Esophagus muscularis mucosa (tissue), 4 donors: ENCODE results near the gene HIF1A.

Source experiments
- EP300 ChIP-seq: sonication (generic); formaldehyde crosslinking; IDR thresholded peaks from one replicate; pipeline ENCODE4 v1.6.1; 2017; ENCODE audit warnings: antibody characterized with exemption
- POLR2A ChIP-seq: fragments of 450-650 bp; IDR thresholded peaks from one replicate; pipeline ENCODE4 v1.6.1; 2017; ENCODE audit warnings: antibody characterized with exemption, moderate library complexity, mild to moderate bottlenecking, low read depth
- POLR2AphosphoS5 ChIP-seq, 2 donors: sonication (generic); formaldehyde crosslinking; IDR thresholded peaks; one replicate each; pipeline ENCODE4 v1.6.1; 2017; ENCODE audit warnings: antibody characterized with exemption in 2 of 2
- TF ChIP-seq, protein P1 (sequence below), 3 experiments: fragments of 200-600 bp in 2 of 3; fragments of 450-650 bp in 1 of 3; sonication (generic) in 2 of 3; IDR thresholded peaks; one replicate each; pipeline ENCODE4 v1.5.1; 2017 to 2019; ENCODE audit warnings: antibody characterized with exemption in 3 of 3, mild to moderate bottlenecking in 2 of 3, moderate library complexity in 1 of 3

DNA sequence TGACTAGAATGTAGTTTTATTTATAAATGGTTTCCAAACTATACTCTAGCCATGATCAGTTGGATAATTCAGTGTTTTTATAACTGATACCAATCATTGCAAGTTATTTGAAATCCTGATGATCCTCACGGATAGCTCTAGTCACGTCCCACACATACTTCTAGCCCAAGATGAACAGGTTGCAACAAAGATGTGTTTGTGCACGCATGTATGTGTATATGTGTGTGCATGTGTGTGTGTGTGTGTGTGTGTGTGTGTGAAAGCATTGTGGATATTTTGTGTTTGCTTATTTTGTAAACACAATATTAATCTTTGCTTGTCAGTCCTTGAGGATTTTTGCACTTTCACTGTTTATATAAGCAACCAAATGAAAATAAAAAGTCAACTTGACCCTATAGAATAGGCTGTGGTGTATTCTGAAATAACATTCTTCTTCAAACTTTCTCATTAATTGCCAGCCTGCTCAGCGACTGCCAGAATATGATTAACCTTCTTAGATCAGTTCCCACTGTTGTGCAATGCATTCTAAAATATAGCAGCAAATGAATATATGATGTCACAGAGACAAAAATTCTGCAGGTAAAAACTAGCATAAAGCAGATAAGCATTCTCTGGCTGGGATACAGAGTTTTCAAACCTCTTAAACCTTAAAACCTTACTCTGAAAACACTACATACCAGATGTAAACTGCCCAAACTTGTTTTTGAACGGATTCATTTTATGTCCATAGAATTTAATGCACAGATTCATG lies 48.8 kb upstream of the HIF1A start:
- TF ChIP-seq, protein P1, sequence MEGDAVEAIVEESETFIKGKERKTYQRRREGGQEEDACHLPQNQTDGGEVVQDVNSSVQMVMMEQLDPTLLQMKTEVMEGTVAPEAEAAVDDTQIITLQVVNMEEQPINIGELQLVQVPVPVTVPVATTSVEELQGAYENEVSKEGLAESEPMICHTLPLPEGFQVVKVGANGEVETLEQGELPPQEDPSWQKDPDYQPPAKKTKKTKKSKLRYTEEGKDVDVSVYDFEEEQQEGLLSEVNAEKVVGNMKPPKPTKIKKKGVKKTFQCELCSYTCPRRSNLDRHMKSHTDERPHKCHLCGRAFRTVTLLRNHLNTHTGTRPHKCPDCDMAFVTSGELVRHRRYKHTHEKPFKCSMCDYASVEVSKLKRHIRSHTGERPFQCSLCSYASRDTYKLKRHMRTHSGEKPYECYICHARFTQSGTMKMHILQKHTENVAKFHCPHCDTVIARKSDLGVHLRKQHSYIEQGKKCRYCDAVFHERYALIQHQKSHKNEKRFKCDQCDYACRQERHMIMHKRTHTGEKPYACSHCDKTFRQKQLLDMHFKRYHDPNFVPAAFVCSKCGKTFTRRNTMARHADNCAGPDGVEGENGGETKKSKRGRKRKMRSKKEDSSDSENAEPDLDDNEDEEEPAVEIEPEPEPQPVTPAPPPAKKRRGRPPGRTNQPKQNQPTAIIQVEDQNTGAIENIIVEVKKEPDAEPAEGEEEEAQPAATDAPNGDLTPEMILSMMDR (IDR thresholded peaks at IDR 0.05) = no peak
- TF ChIP-seq EP300 (no peak), POLR2AphosphoS5 (IDR thresholded peaks at IDR 0.05) (no peak), POLR2A (no peak)
